ENCODE data around the gene LHFPL3.

DNA sequence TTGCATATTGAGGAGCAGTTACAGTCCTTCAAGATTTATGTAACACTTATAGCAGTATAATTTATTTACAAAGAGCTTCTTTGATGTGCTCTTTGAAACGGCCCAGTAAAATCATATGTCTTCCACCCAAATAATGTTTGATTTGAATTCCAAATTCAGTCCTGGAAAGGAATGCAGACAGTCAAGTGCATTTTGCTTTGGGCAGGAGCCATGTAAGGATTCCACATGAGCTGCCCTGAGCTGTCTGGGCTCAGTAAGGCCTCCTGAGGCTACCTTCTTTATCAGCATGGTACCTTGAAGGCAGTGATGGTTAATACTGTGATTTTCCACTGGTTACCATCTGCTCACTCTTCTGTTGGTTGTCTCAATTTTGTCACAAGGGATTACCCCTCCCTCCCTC lies 41.6 kb upstream of the LHFPL3 start:
- TF ChIP-seq, protein P1, sequence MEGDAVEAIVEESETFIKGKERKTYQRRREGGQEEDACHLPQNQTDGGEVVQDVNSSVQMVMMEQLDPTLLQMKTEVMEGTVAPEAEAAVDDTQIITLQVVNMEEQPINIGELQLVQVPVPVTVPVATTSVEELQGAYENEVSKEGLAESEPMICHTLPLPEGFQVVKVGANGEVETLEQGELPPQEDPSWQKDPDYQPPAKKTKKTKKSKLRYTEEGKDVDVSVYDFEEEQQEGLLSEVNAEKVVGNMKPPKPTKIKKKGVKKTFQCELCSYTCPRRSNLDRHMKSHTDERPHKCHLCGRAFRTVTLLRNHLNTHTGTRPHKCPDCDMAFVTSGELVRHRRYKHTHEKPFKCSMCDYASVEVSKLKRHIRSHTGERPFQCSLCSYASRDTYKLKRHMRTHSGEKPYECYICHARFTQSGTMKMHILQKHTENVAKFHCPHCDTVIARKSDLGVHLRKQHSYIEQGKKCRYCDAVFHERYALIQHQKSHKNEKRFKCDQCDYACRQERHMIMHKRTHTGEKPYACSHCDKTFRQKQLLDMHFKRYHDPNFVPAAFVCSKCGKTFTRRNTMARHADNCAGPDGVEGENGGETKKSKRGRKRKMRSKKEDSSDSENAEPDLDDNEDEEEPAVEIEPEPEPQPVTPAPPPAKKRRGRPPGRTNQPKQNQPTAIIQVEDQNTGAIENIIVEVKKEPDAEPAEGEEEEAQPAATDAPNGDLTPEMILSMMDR (IDR thresholded peaks at IDR 0.05) = no peak
- TF ChIP-seq ZFX (IDR thresholded peaks at IDR 0.05; ENCODE audit: borderline replicate concordance) = no peak
